ENCODE data around the gene GPR141. TPM values are rescaled to one million over a fixed set of nuclear protein-coding genes. Genes with fewer than 3 reads are reported as not detected.

Gene GPR141
- total RNA-seq, 1 experiment from 2014 or later, result 1.8 TPM

GRCh38 chr7:37674531-37674930 lies 9.0 kb upstream of the GPR141 start:
- ChIA-PET POLR2A (interaction anchor here (1.4 kb wide), 1 partner anchor 20 kb away, joined by 3 read pairs; no protein-coding TSS in a partner anchor), CTCF (no interaction called here)
- Mint-ChIP-seq H3K36me3 (no peaks in the 10 kb centered on the region), H3K4me3 (no peak overlapping the region), H3K27ac (no peak overlapping the region), H3K27me3 (ENCODE audit: low read depth) (no peaks in the 10 kb centered on the region), H3K4me1 (peaks cover 11% of the 10 kb centered on the region), H3K9me3 (no peaks in the 10 kb centered on the region)
- DNase-seq (ENCODE audit: low spot score), result no peak
- no peak for TF ChIP-seq ZNF121 (CRISPR knock-in tag; IDR thresholded peaks at IDR 0.05)
- TF ChIP-seq E2F1 (CRISPR knock-in tag; IDR thresholded peaks at IDR 0.05), result no peak
- no peak for TF ChIP-seq SP1 (CRISPR knock-in tag; conservative IDR thresholded peaks at IDR 0.05)
- TF ChIP-seq RORB (CRISPR knock-in tag; IDR thresholded peaks at IDR 0.05), result no peak
- no peak for TF ChIP-seq USF1 (CRISPR knock-in tag; IDR thresholded peaks at IDR 0.05)
- ATAC-seq, result no peak

GRCh38 chr7:37675749-37676148 lies 7.8 kb upstream of the GPR141 start:
- DNase-seq (ENCODE audit: low spot score) (no peak), ATAC-seq (no peak)
- Mint-ChIP-seq H3K36me3 (no peaks in the 10 kb centered on the region), H3K9me3 (no peaks in the 10 kb centered on the region), H3K4me1 (peaks cover 8% of the 10 kb centered on the region; the same call in 1 of the 2 replicates), H3K4me3 (no peak overlapping the region), H3K27me3 (ENCODE audit: low read depth) (no peaks in the 10 kb centered on the region), H3K27ac (no peak overlapping the region)
- POLR2A ChIA-PET, result interaction anchor here (0.9 kb wide), 1 partner anchor 19 kb away, joined by 3 read pairs; no protein-coding TSS in a partner anchor
- CTCF ChIA-PET, result no interaction called here
- TF ChIP-seq ATF6 (CRISPR knock-in tag; IDR thresholded peaks at IDR 0.05), result no peak
- TF ChIP-seq NFE2L1 (CRISPR knock-in tag; IDR thresholded peaks at IDR 0.05), result no peak
- TF ChIP-seq MAX (CRISPR knock-in tag; IDR thresholded peaks at IDR 0.05), result no peak
- no peak for TF ChIP-seq GABPB1 (CRISPR knock-in tag; IDR thresholded peaks at IDR 0.05)
- TF ChIP-seq CDX4 (CRISPR knock-in tag; IDR thresholded peaks at IDR 0.05; ENCODE audit: borderline replicate concordance), result no peak
- no peak for TF ChIP-seq USF2 (CRISPR knock-in tag; IDR thresholded peaks at IDR 0.05)
- TF ChIP-seq RORB (CRISPR knock-in tag; IDR thresholded peaks at IDR 0.05), result no peak
- no peak for TF ChIP-seq AFF4 (CRISPR knock-in tag; IDR thresholded peaks at IDR 0.05; ENCODE audit: borderline replicate concordance)
- TF ChIP-seq TEAD1 (CRISPR knock-in tag; IDR thresholded peaks at IDR 0.05), result no peak
- no peak for TF ChIP-seq ERG (CRISPR knock-in tag; IDR thresholded peaks at IDR 0.05)
- no peak for TF ChIP-seq PRDM15 (CRISPR knock-in tag; IDR thresholded peaks at IDR 0.05)
- no peak for TF ChIP-seq MLX (CRISPR knock-in tag; IDR thresholded peaks at IDR 0.05)

Data from WTC11 (cell line).